ENCODE results near the gene GPR137. TPM values are rescaled to one million over a fixed set of nuclear protein-coding genes. Genes with fewer than 3 reads are reported as not detected.

Gene GPR137
- total and polyA plus RNA-seq, 4 donors: 6.7 to 22.2 (median 9.0) TPM

GRCh38 chr11:64263021-64263946 is 22.4 kb upstream of the GPR137 start:
- no peak for DNase-seq (ENCODE audit: low spot score)
- Histone ChIP-seq H3K27ac (ENCODE audit: low read depth in 1 of 2, low read length in 2 of 2) (no peak overlapping the region), H3K9ac (ENCODE audit: low read depth in 1 of 2, low read length in 2 of 2) (no peak overlapping the region), H3K36me3 (ENCODE audit: control insufficient read depth in 4 of 4, insufficient read depth in 3 of 4, low read depth in 1 of 4, low read length in 3 of 4) (peaks cover 0 to 12% (median 3%) of the 10 kb centered on the region in 4 donors), H3K4me1 (ENCODE audit: control insufficient read depth in 4 of 4, insufficient read depth in 4 of 4, low read length in 3 of 4) (peaks cover under 1 to 9% (median 5%) of the 10 kb centered on the region in 4 donors), H3K27me3 (ENCODE audit: control insufficient read depth in 4 of 4, insufficient read depth in 4 of 4, low read length in 3 of 4) (no peaks in the 10 kb centered on the region), H3K9me3 (ENCODE audit: control insufficient read depth in 4 of 4, low read length in 3 of 4) (no peaks in the 10 kb centered on the region), H3K4me3 (ENCODE audit: low read depth in 1 of 3, low read length in 3 of 3) (no peak overlapping the region)
- WGBS: 89% methylated on average over 29 of the region's 29 CpGs
- TF ChIP-seq TAF1 (conservative IDR thresholded peaks at IDR 0.05) (no peak), MAX (IDR thresholded peaks at IDR 0.05) (no peak), JUND (IDR thresholded peaks at IDR 0.05) (no peak), RXRA (IDR thresholded peaks at IDR 0.05) (no peak), GABPA (IDR thresholded peaks at IDR 0.05 in 1 of 2, conservative IDR thresholded peaks at IDR 0.05 in 1 of 2) (no peak), FOXA2 (IDR thresholded peaks at IDR 0.05) (no peak), NR2F2 (IDR thresholded peaks at IDR 0.05) (no peak), CTCF (IDR thresholded peaks at IDR 0.05; ENCODE audit: low read depth, low read length, missing input control) (no peak)

- WGBS: 96% methylated on average over 8 of the region's 8 CpGs
- Histone ChIP-seq H3K9ac (ENCODE audit: low read depth in 1 of 2, low read length in 2 of 2) (no peak overlapping the region), H3K9me3 (ENCODE audit: control insufficient read depth in 4 of 4, low read length in 3 of 4) (no peaks in the 10 kb centered on the region), H3K27me3 (ENCODE audit: control insufficient read depth in 4 of 4, insufficient read depth in 4 of 4, low read length in 3 of 4) (no peaks in the 10 kb centered on the region), H3K27ac (ENCODE audit: low read depth in 1 of 2, low read length in 2 of 2) (no peak overlapping the region), H3K36me3 (ENCODE audit: control insufficient read depth in 4 of 4, insufficient read depth in 3 of 4, low read depth in 1 of 4, low read length in 3 of 4) (peaks cover 0 to 9% (median 3%) of the 10 kb centered on the region in 4 donors), H3K4me1 (ENCODE audit: control insufficient read depth in 4 of 4, insufficient read depth in 4 of 4, low read length in 3 of 4) (peaks cover 5 to 15% (median 12%) of the 10 kb centered on the region in 4 donors), H3K4me3 (ENCODE audit: low read depth in 1 of 3, low read length in 3 of 3) (no peak overlapping the region)
- no peak for TF ChIP-seq CTCF (IDR thresholded peaks at IDR 0.05; ENCODE audit: low read depth, low read length, missing input control)
- TF ChIP-seq EGR1 (IDR thresholded peaks at IDR 0.05; ENCODE audit: low read depth in 2 of 2): no peak
- no peak for TF ChIP-seq ATF3 (IDR thresholded peaks at IDR 0.05)
- TF ChIP-seq SP1 (IDR thresholded peaks at IDR 0.05): no peak
- TF ChIP-seq RXRA (IDR thresholded peaks at IDR 0.05): no peak
- TF ChIP-seq TAF1 (conservative IDR thresholded peaks at IDR 0.05): no peak
- TF ChIP-seq NR2F2 (IDR thresholded peaks at IDR 0.05): no peak
- TF ChIP-seq HNF4G (IDR thresholded peaks at IDR 0.05): no peak
- no peak for TF ChIP-seq YY1 (IDR thresholded peaks at IDR 0.05)
- TF ChIP-seq FOXA2 (IDR thresholded peaks at IDR 0.05): no peak
- no peak for TF ChIP-seq FOXA1 (IDR thresholded peaks at IDR 0.05)
- TF ChIP-seq RAD21 (IDR thresholded peaks at IDR 0.05): no peak
- no peak for TF ChIP-seq JUND (IDR thresholded peaks at IDR 0.05)
- no peak for TF ChIP-seq HNF4A (conservative IDR thresholded peaks at IDR 0.05)
- TF ChIP-seq REST (IDR thresholded peaks at IDR 0.05): no peak
- no peak for TF ChIP-seq MAX (IDR thresholded peaks at IDR 0.05)
- TF ChIP-seq GABPA (IDR thresholded peaks at IDR 0.05 in 1 of 2, conservative IDR thresholded peaks at IDR 0.05 in 1 of 2): no peak
- TF ChIP-seq ZBTB33 (IDR thresholded peaks at IDR 0.05): no peak
- DNase-seq (ENCODE audit: low spot score): no peak
Observed at GRCh38 chr11:64263947-64264317, 21.7 kb upstream of the GPR137 start.
